Motor neuron (in vitro differentiated cells): ENCODE measurements around the gene NPTN. TPM values are rescaled to one million over a fixed set of nuclear protein-coding genes. Genes with fewer than 3 reads are reported as not detected.
A peak's percentile ranks its signal among the peaks of the same experiment; 100 is the strongest.

Experiments used
- ATAC-seq, 8 experiments: fragments of 200-7000 bp; cut with Tn5 transposase; replicated peaks in 6 of 8; 2 replicates each; pipeline ENCODE4 v1.8.0; 2021; ENCODE audit warnings: mild to moderate bottlenecking in 8 of 8, moderate library complexity in 8 of 8
- H3K27ac ChIP-seq, 2 donors: fragments of 250-450 bp; sonication (Bioruptor Pico); 2 replicates each; pipeline ENCODE4 v1.9.0; 2021; ENCODE audit warnings: antibody characterized with exemption in 2 of 2, mild to moderate bottlenecking in 2 of 2, moderate library complexity in 1 of 2
- H3K4me1 ChIP-seq, 2 donors: fragments of 250-450 bp; sonication (Bioruptor Pico); replicated peaks in 1 of 2; 2 replicates each; pipeline ENCODE4 v1.6.1; 2021; ENCODE audit warnings: antibody characterized with exemption in 2 of 2, mild to moderate bottlenecking in 2 of 2, moderate library complexity in 1 of 2
- H3K4me3 ChIP-seq, 5 donors: fragments of 250-450 bp; sonication (Bioruptor Pico); 2 replicates each; pipeline ENCODE4 v1.9.0; 2021; ENCODE audit warnings: antibody characterized with exemption in 5 of 5, mild to moderate bottlenecking in 5 of 5, moderate library complexity in 4 of 5
- WGBS, 10 experiments: fragments of 450-650 bp; shearing (Covaris generic); methylation state at CpG; one replicate each; pipeline ENCODE4 v1.0.0; 2022; 5-methylcytosine and 5-hydroxymethylcytosine counted together
- in situ Hi-C, 9 experiments: fragments of 400-800 bp; cut with MboI; loops; one replicate each; pipeline ENCODE4 v1.15.0; 2021; ENCODE audit warnings: low sequenced_read_pairs in 9 of 9, low pct_unique_long_range_greater_than_20kb in 2 of 9; ENCODE audit not compliant: unreplicated experiment in 9 of 9
- total RNA-seq, 8 experiments: library from RNA; unstranded; fragments of 300-600 nt; gene quantifications; 2 replicates each; pipeline versions ENCODE4 v1.2.3 to v1.2.4, GENCODE V29; 2022

Gene NPTN
- 100 to 1,000 TPM in 2 of 8 experiments, 10 to 100 TPM in 6; 41.8 to 134 (median 70.4) TPM for total RNA-seq

DNA sequence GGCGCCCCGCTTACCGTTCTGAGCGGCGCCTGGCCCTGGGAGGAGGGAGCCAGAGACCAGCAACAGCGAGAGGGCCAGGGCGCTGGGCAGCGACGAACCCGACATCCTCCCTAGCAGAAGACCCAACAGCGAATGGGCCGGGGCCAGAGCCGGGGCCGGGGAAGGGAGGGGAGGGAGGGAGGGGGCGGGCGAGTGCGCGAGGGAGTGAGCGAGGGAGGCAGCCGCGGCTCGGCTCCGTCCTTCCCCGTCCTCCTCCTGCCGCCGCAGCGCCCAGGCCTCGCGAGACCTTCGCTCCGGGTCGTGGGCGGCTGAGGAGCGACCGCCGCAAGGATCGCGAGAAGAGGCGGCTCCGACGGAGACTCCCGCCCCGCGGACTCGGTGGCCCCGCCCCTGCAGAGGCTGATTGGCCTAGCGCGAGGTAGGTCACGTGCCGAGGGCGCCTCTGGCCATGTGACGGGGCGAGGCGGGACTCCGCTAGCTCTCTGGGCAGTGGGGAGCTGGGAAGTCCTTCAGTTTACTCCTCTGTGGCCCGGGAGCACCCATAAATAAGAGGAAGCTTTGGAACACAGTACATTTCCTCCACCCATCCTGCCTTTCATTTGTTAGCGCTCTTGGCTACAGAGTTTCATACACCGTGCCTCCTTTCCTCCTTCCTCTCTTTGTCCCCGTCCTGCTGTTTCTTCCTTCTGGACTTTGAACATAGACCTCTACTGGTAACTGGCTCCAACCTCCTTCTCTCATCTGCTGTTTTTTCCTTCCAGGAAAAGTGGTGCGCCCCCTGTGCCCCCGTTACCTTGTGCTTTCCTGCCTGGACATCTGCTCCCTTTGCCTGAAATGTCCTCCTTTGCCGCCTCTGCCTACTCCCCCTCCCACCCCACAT lies at the start of gene NPTN:
TSS of gene NPTN (minus strand) at position 279 of the 880 bp plus-strand sequence. CDS start at position 105, 174 bp downstream.
- peak; percentile 81 to 96 (median 94) for ATAC-seq
- H3K4me1 ChIP-seq: peaks cover 17 to 35% of the 10 kb centered on the region in 2 donors
- peak within 1 kb of the TSS; percentile 87 to 92 for H3K27ac ChIP-seq
- H3K4me3 ChIP-seq: peak within 1 kb of the TSS; percentile 82 to 98 (median 86)
- in situ Hi-C loops: loop anchor here in 1 of 9 experiments (10.0 kb wide), 1 partner anchor 69 kb away; no protein-coding TSS in a partner anchor
- WGBS, 10 experiments: 0 to 27% (median 14%) methylated on average over 3 to 11 of the region's 62 CpGs; no CpG with 5 or more reads in 6 of the 10 experiments

DNA sequence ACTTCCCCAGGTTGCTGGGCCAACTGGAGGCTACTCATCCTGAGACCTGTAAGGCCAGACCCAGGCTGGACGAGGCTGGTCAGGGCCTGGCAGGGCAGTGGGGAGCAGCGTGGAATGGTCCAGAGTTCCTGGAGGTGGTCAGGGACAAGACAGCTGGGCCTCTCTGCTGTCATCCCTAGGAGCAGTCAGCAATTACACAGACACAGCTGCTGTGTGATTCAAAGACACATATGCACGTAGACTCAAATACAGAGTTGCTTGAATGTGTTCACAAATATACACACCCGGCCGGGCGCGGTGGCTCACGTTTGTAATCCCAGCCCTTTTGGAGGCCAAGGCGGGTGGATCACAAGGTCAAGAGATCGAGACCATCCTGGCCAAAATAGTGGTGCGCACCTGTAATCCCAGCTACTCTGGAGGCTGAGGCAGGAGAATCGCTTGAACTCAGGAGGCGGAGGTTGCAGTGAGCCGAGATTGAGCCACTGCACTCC lies 49.5 kb upstream of the NPTN start:
- Histone ChIP-seq H3K4me3 (no peak overlapping the region), H3K4me1 (peaks cover 22 to 25% of the 10 kb centered on the region in 2 donors), H3K27ac (peak overlapping the region in 1 of 2 donors; percentile 38)
- in situ Hi-C loops: loop anchor here in 6 of 9 experiments (25.0 kb wide), 3 partner anchors 120 to 395 kb away; no protein-coding TSS in a partner anchor
- WGBS, 10 experiments: 63 to 90% (median 81%) methylated on average over 2 to 14 of the region's 14 CpGs; no CpG with 5 or more reads in 6 of the 10 experiments
- no peak for ATAC-seq

DNA sequence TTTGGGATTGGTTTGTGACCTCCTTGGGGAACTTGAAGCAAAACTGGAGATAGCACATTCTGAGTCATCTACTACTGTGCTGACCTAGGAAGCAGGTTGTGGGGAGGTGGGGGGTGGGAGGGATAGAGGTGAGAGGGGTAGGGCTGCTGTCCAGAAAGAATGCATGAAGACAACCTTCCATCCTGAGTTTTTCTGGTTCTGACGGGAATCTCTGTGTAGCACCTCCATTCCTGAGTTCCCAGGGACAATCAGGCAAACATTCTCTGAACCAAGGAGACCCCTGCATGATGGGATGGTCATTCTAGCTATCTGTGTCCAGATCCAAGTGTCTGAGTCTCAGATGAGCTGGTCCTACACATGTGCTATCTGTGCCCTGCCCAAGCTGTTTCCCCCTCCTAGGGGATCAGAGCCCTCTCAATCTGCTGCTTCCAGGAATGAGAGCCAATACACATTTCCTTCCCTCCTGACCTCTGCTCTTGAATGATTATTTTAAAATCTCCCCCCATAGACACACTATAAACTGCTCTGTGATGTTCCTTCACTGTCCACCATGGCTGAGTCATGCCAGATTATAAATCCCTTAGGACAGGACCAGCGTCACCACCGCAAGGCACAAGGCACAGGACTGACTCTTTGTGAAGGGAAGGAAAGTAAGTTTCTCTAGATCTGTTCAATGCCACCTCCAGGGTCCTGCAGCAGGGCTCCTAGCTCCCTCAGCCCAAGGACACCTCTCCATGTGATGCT lies 48.8 kb upstream of the NPTN start:
- ATAC-seq: peak in 4 of 8 experiments; percentile 13 to 32 (median 18)
- WGBS, 10 experiments: 31 to 93% (median 80%) methylated on average over 1 to 3 of the region's 3 CpGs; no CpG with 5 or more reads in 6 of the 10 experiments
- Histone ChIP-seq H3K4me3 (no peak overlapping the region), H3K4me1 (peaks cover 16 to 21% of the 10 kb centered on the region in 2 donors), H3K27ac (peak overlapping the region in 1 of 2 donors; percentile 38)
- in situ Hi-C loops: loop anchor here in 6 of 9 experiments (25.0 kb wide), 3 partner anchors 120 to 395 kb away; no protein-coding TSS in a partner anchor

DNA sequence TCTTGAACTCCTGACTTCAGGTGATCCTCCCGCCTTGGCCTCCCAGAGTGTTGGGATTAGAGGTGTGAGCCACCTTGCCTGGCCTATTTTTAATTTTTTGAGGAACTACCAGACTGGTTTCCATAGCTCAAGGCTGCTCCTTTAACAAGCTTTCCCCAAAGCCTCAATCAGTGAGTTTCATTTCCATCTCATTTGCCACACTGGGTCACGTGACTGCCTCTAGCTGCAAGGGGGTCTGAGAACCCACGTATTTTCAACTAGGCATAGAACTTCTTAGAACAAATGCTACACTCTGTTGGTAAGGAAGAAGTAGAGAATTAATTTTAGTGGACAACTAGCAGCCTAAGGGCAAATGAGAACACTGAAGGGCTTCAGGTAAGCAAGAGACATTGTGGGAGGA lies 47.9 kb upstream of the NPTN start:
- peaks cover 6 to 11% of the 10 kb centered on the region in 2 donors for H3K4me1 ChIP-seq
- WGBS, 10 experiments: 71 to 100% (median 87%) methylated on average over 1 to 3 of the region's 3 CpGs; no CpG with 5 or more reads in 4 of the 10 experiments
- ATAC-seq: no peak
- H3K4me3 ChIP-seq: no peak overlapping the region
- in situ Hi-C loops: loop anchor here in 6 of 9 experiments (25.0 kb wide), 3 partner anchors 119 to 394 kb away; no protein-coding TSS in a partner anchor
- no peak overlapping the region for H3K27ac ChIP-seq

DNA sequence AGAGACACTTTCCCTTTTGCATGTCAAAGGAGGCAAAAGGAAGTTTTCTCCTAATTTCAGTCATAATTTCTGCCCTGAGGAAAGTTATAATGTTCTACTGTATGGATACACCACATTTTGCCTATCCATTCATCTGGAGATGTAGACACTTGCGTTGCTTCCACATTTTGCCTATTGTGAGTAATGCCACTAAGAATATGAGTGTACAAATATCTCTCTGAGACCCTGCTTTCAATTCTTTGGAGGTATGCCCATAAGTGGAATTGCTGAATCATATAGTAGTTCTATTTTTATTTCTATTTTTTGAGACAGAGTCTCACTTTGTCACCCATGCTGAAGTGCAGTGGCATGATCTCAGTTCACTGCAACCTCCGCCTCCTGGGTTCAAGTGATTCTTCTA lies 47.4 kb upstream of the NPTN start:
- H3K4me1 ChIP-seq: peaks cover 1 to 6% of the 10 kb centered on the region in 2 donors
- no peak overlapping the region for H3K27ac ChIP-seq
- ATAC-seq: no peak
- in situ Hi-C loops: loop anchor here in 6 of 9 experiments (25.0 kb wide), 3 partner anchors 118 to 393 kb away; no protein-coding TSS in a partner anchor
- 69 to 100% (median 100%) methylated on average over 1 to 2 of the region's 2 CpGs for WGBS, 10 experiments
- no peak overlapping the region for H3K4me3 ChIP-seq

DNA sequence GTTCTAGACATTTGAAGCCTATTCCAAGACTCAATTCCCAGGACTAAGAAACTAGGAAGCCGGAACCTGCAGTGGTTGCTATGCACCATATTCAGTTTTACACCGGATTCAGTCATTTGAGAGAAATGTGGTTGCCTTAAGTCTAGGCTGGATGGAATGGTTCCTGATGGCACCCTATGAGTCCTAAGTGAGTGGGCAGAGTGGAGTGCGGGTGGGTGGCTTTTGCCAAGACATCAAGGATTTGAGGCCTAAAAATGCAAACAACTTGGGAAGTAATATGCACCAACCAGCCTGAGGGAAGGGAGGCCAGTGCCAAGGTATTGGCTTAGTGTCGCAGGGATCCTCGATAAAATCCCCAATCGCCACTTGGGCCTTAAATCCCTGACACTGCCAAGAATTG lies 46.8 kb upstream of the NPTN start:
- no peak overlapping the region for H3K4me3 ChIP-seq
- in situ Hi-C loops: loop anchor here in 6 of 9 experiments (25.0 kb wide), 3 partner anchors 118 to 393 kb away; no protein-coding TSS in a partner anchor
- no peak for ATAC-seq
- peaks cover 0 to 5% of the 10 kb centered on the region in 2 donors for H3K4me1 ChIP-seq
- no peak overlapping the region for H3K27ac ChIP-seq
- 72 to 100% (median 89%) methylated on average over 2 to 6 of the region's 6 CpGs; no CpG with 5 or more reads in 2 of the 10 experiments for WGBS, 10 experiments

DNA sequence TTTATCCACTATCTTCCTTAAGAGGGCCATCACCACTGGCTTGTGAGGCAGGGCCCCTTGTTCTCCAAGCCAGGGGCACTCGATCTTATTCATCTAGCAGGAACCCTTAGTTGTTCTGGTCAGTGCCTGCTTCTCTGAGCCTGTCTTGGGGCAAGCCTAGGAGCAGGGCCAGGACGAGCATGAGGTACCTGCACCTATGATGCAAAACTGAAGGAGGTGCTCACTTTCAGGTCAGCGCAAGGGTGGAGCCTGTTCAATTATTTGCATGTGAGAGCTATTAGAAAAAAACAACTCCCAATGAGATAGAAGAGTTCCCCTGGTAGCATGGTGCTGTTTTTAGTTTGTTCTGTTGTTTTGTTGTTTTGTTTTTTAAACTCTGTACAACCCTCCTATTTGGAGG lies 46.0 kb upstream of the NPTN start:
- ATAC-seq: no peak
- WGBS, 10 experiments: 70 to 100% (median 87%) methylated on average over 1 to 3 of the region's 3 CpGs; no CpG with 5 or more reads in 4 of the 10 experiments
- Histone ChIP-seq H3K27ac (no peak overlapping the region), H3K4me1 (peaks cover 0 to 5% of the 10 kb centered on the region in 2 donors), H3K4me3 (no peak overlapping the region)
- in situ Hi-C loops: loop anchor here in 6 of 9 experiments (25.0 kb wide), 3 partner anchors 117 to 392 kb away; no protein-coding TSS in a partner anchor

DNA sequence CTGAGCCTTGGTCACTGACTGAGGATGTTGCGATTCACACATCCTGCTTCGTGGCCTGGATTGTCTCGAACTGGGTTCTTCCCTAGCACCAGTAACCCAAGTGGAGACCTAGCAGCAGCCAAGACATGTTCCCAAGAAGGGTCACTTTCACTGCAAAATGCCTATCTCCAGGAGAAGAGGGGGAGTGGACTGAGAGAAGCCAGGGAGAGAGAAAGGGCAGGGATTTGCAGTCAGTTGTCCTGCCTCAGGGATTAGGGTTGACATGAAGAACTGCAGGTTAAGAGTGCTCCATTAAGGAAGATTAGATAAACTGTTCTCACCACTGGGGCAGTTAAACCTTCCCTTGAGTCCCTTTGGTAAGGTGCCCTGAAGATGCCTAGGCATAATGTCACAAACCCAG lies 45.3 kb upstream of the NPTN start:
- Histone ChIP-seq H3K4me1 (peaks cover 0 to 2% of the 10 kb centered on the region in 2 donors), H3K27ac (no peak overlapping the region), H3K4me3 (no peak overlapping the region)
- in situ Hi-C loops: loop anchor here in 6 of 9 experiments (25.0 kb wide), 3 partner anchors 116 to 391 kb away; no protein-coding TSS in a partner anchor
- ATAC-seq: no peak
- WGBS, 10 experiments: 80 to 100% (median 87%) methylated on average over 1 to 3 of the region's 3 CpGs; no CpG with 5 or more reads in 4 of the 10 experiments

DNA sequence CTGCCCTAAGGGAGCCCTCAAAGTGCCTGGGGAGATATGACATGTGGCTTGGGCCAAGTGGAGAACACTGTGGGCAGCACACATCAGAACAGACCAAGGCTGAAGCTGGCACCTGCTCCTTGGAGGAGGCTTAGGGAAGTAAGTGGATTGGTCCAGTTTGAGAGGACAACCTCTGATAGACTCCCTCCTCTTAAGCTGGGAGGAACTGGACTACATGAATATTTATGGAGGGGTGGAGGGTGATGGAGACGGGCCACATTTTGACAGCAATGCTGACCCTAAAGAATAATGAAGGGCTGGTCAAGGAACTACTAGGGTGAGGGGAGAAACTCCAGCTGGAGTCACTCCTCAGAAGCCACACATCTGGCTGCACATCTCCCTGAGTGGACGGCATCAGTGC lies 44.5 kb upstream of the NPTN start:
- peak in 3 of 8 experiments; percentile 18 to 84 (median 68) for ATAC-seq
- Histone ChIP-seq H3K4me1 (no peaks in the 10 kb centered on the region), H3K4me3 (no peak overlapping the region), H3K27ac (no peak overlapping the region)
- WGBS, 10 experiments: 100% methylated on average over 1 of the region's 2 CpGs; no CpG with 5 or more reads in 8 of the 10 experiments
- in situ Hi-C loops: loop anchor here in 6 of 9 experiments (25.0 kb wide), 3 partner anchors 115 to 390 kb away; no protein-coding TSS in a partner anchor

DNA sequence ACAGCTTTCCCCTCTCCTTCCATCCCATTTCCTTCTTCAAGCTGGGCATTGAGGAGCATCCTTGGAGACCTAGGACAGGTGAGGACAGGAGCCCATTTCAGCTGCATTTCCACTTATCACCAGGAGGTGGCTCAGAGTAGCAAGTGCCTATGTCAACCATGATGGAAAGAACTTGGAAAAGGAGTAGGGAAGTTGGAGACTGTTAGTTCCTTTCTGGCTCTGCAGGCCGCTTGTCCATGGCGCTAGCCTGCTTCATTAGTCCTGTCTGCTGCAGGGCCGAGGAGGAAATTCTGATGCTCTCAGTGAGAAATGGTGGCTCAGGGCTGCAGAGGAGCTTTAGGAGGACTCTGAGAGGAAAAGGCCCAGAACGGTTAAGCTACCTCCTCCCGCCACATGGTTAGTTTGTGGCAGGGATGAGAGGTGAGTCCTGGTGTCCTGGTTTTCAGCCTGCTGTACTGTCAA lies 44.0 kb upstream of the NPTN start:
- no peaks in the 10 kb centered on the region for H3K4me1 ChIP-seq
- in situ Hi-C loops: loop anchor here in 6 of 9 experiments (25.0 kb wide), 3 partner anchors 115 to 390 kb away; no protein-coding TSS in a partner anchor
- no peak overlapping the region for H3K27ac ChIP-seq
- no peak overlapping the region for H3K4me3 ChIP-seq
- WGBS, 10 experiments: 62 to 84% (median 73%) methylated on average over 3 to 4 of the region's 5 CpGs; no CpG with 5 or more reads in 6 of the 10 experiments
- ATAC-seq: peak in 6 of 8 experiments; percentile 39 to 90 (median 62)

DNA sequence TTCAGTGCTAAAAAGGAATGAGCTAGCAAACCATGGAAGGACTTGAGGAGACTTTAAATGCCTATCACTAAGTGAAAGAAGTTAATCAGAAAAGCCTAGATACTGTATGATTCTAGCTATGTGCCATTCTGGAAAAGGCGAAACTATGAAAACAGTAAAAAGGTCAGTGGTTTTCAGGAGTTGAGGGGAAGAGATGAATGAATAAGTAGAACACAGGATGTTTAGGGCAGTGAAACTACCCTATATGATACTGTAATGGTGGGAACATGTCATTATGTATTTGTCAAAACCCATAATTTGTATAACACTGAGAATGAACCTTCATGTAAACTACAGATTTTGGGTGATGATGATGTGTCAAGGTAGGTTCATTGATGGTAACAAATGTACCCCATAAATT lies 41.4 kb upstream of the NPTN start:
- H3K4me3 ChIP-seq: no peak overlapping the region
- in situ Hi-C loops: no loop called here
- 60 to 100% (median 89%) methylated on average over 1 of the region's 1 CpG; no CpG with 5 or more reads in 1 of the 10 experiments for WGBS, 10 experiments
- no peak overlapping the region for H3K27ac ChIP-seq
- no peak for ATAC-seq
- H3K4me1 ChIP-seq: no peaks in the 10 kb centered on the region

DNA sequence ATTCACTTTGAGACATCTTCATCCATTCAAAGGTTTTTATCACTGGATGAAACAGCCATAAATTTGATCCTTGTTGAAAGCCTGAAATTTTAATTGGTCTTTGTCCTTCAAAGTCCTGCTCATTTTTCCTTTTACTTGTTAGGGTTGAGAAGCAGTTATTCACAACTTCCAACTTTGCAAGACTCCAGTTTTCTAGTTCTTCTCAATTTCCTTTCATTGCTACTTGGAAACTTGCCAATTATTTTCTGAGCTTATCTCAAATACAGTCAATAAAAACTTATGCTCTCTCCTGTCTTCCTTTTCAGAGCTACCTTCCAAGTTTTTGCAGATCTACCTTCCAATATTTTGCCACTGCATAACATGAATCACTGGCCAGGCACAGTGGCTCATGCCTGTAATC lies 27.3 kb upstream of the NPTN start:
- ATAC-seq: no peak
- in situ Hi-C loops: no loop called here
- H3K4me1 ChIP-seq: peaks cover 0 to 6% of the 10 kb centered on the region in 2 donors
- H3K27ac ChIP-seq: no peak overlapping the region
- no peak overlapping the region for H3K4me3 ChIP-seq
